DOHH2 (cell line): ENCODE data around the gene EVA1C.

Experiments used
- CTCF ChIP-seq: fragments of 200-600 bp; sonication (generic); IDR thresholded peaks from one replicate; pipeline ENCODE4 v1.5.1; 2014; ENCODE audit warnings: antibody characterized with exemption, mild to moderate bottlenecking, low read depth, low read length; ENCODE audit not compliant: poor library complexity, severe bottlenecking
- EZH2phosphoT487 ChIP-seq: fragments of 200-600 bp; sonication (generic); IDR thresholded peaks from 2 replicates; pipeline ENCODE4 v1.6.1; 2017; ENCODE audit warnings: borderline replicate concordance, mild to moderate bottlenecking, antibody characterized with exemption, low read length, moderate library complexity, mixed read lengths

- TF ChIP-seq CTCF (no peak), EZH2phosphoT487 (no peak)
Observed at GRCh38 chr21:32412162-32413014, at the start of gene EVA1C.
